WTC11 (cell line): ENCODE data around the gene FNDC3B. TPM values are rescaled to one million over a fixed set of nuclear protein-coding genes. Genes with fewer than 3 reads are reported as not detected.

Experiments
- ATAC-seq: fragments of 200-7000 bp; cut with Tn5 transposase; 2 replicates; pipeline ENCODE4 v1.10.0; 2021; ENCODE audit warnings: mild to moderate bottlenecking, moderate library complexity
- CTCF ChIA-PET: fragments of 300-600 bp; sonication (Branson Sonifier 250); formaldehyde crosslinking; loops from one replicate; lab custom pipeline; 2021; ENCODE audit warnings: antibody characterized with exemption; lab: Charles Lee
- POLR2A ChIA-PET: fragments of 350-600 bp; sonication (Branson Sonifier 250); formaldehyde crosslinking; loops from one replicate; lab custom pipeline; 2021; ENCODE audit warnings: antibody characterized with exemption; lab: Charles Lee
- DNase-seq: peaks from one replicate; pipeline ENCODE4 v3.0.0; 2021; ENCODE audit warnings: low spot score
- H3K27ac Mint-ChIP-seq: 2 replicates; pipeline ENCODE4 v1.8.0; 2021; ENCODE audit warnings: mixed read lengths
- H3K27me3 Mint-ChIP-seq: 2 replicates; pipeline ENCODE4 v1.8.0; 2021; ENCODE audit warnings: low read depth, mild to moderate bottlenecking, moderate library complexity, mixed read lengths
- H3K36me3 Mint-ChIP-seq: 2 replicates; pipeline ENCODE4 v1.8.0; 2021; ENCODE audit warnings: mixed read lengths
- H3K4me1 Mint-ChIP-seq: 2 replicates; pipeline ENCODE4 v1.8.0; 2022; ENCODE audit warnings: mixed read lengths
- H3K4me3 Mint-ChIP-seq: 2 replicates; pipeline ENCODE4 v1.8.0; 2021; ENCODE audit warnings: mild to moderate bottlenecking, moderate library complexity, mixed read lengths
- H3K9me3 Mint-ChIP-seq: 2 replicates; pipeline ENCODE4 v1.8.0; 2021; ENCODE audit warnings: mixed read lengths
- AR ChIP-seq: fragments of 250-450 bp; sonication (Bioruptor Pico); IDR thresholded peaks from 2 replicates; pipeline ENCODE4 v1.9.0; 2021; ENCODE audit warnings: mild to moderate bottlenecking
- ARID4B ChIP-seq: sonication (generic); formaldehyde crosslinking; IDR thresholded peaks from 2 replicates; pipeline ENCODE4 v1.8.0; 2023; ENCODE audit warnings: missing genetic modification reagents, mild to moderate bottlenecking, borderline replicate concordance
- CDX4 ChIP-seq: fragments of 250-450 bp; sonication (Bioruptor Pico); IDR thresholded peaks from 2 replicates; pipeline ENCODE4 v1.9.0; 2021; ENCODE audit warnings: moderate library complexity, mild to moderate bottlenecking, inconsistent platforms, borderline replicate concordance
- E2F4 ChIP-seq: sonication (generic); formaldehyde crosslinking; IDR thresholded peaks from 2 replicates; pipeline ENCODE4 v1.8.1; 2022; ENCODE audit warnings: low read depth, mild to moderate bottlenecking, moderate library complexity, missing genetic modification reagents, borderline replicate concordance
- ERG ChIP-seq: fragments of 250-450 bp; sonication (Bioruptor Pico); IDR thresholded peaks from 2 replicates; pipeline ENCODE4 v1.8.0; 2021; ENCODE audit warnings: mild to moderate bottlenecking
- FOXJ3 ChIP-seq: sonication (generic); formaldehyde crosslinking; IDR thresholded peaks from 2 replicates; pipeline ENCODE4 v1.9.0; 2021; ENCODE audit warnings: missing genetic modification reagents, mild to moderate bottlenecking, borderline replicate concordance
- GRHL2 ChIP-seq: fragments of 250-450 bp; sonication (Bioruptor Pico); IDR thresholded peaks from 2 replicates; pipeline ENCODE4 v1.8.0; 2022; ENCODE audit warnings: mild to moderate bottlenecking, moderate library complexity; ENCODE audit not compliant: insufficient replicate concordance, severe bottlenecking
- RORB ChIP-seq: fragments of 250-450 bp; sonication (Bioruptor Pico); IDR thresholded peaks from 2 replicates; pipeline ENCODE4 v1.9.0; 2021; ENCODE audit warnings: mild to moderate bottlenecking
- TEAD4 ChIP-seq: sonication (generic); formaldehyde crosslinking; IDR thresholded peaks from 2 replicates; pipeline ENCODE4 v1.8.0; 2022; ENCODE audit warnings: mild to moderate bottlenecking, missing genetic modification reagents
- TP53 ChIP-seq: sonication (generic); formaldehyde crosslinking; IDR thresholded peaks from 2 replicates; pipeline ENCODE4 v1.8.1; 2023; ENCODE audit warnings: mild to moderate bottlenecking, missing genetic modification reagents
- ZNF121 ChIP-seq: sonication (generic); formaldehyde crosslinking; IDR thresholded peaks from 2 replicates; pipeline ENCODE4 v1.8.0; 2023; ENCODE audit warnings: missing genetic modification reagents
- ZNF281 ChIP-seq: sonication (generic); formaldehyde crosslinking; IDR thresholded peaks from 2 replicates; pipeline ENCODE4 v1.8.0; 2023; ENCODE audit warnings: mild to moderate bottlenecking, missing genetic modification reagents
- total RNA-seq: library from RNA; stranded (reverse); gene quantifications from 3 replicates; pipeline ENCODE4 v1.2.3, GENCODE V29; 2021

FNDC3B gene
- total RNA-seq, 1 experiment from 2014 or later, result 42.8 TPM

GRCh38 chr3:172347895-172348679, 308.7 kb downstream of the FNDC3B start:
- TF ChIP-seq E2F4 (CRISPR knock-in tag), result no peak
- no peak for TF ChIP-seq ZNF121
- no peak for TF ChIP-seq TEAD4 (CRISPR knock-in tag)
- no peak for TF ChIP-seq ARID4B (CRISPR knock-in tag)
- no peak for TF ChIP-seq FOXJ3 (CRISPR knock-in tag)
- no peak for TF ChIP-seq CDX4 (CRISPR knock-in tag)
- TF ChIP-seq RORB (CRISPR knock-in tag), result no peak
- TF ChIP-seq AR (CRISPR knock-in tag), result no peak
- no peak for TF ChIP-seq TP53 (CRISPR knock-in tag)
- ATAC-seq (no peak), DNase-seq (no peak)
- H3K27me3 Mint-ChIP-seq, result no peaks in the 10 kb centered on the region
- ChIA-PET CTCF (no interaction called here), POLR2A (no interaction called here)
- H3K4me1 Mint-ChIP-seq, result no peaks in the 10 kb centered on the region
- H3K27ac Mint-ChIP-seq, result no peak overlapping the region
- no peaks in the 10 kb centered on the region for H3K9me3 Mint-ChIP-seq
- H3K4me3 Mint-ChIP-seq, result no peak overlapping the region
- H3K36me3 Mint-ChIP-seq, result peaks cover 59% of the 10 kb centered on the region

GRCh38 chr3:172351895-172352466, 312.6 kb downstream of the FNDC3B start:
- ATAC-seq, result no peak
- no peak overlapping the region for H3K27ac Mint-ChIP-seq
- H3K36me3 Mint-ChIP-seq, result peaks cover 50% of the 10 kb centered on the region
- ChIA-PET POLR2A (no interaction called here), CTCF (interaction anchor here (0.7 to 2.2 kb wide), 2 partner anchors 10 to 19 kb away, joined by 4 to 8 read pairs; no protein-coding TSS in a partner anchor)
- H3K4me3 Mint-ChIP-seq, result no peak overlapping the region
- H3K9me3 Mint-ChIP-seq, result no peaks in the 10 kb centered on the region
- DNase-seq, result no peak
- peaks cover 9% of the 10 kb centered on the region for H3K4me1 Mint-ChIP-seq
- no peaks in the 10 kb centered on the region for H3K27me3 Mint-ChIP-seq
- TF ChIP-seq GRHL2 (CRISPR knock-in tag) (no peak), ERG (no peak), ZNF281 (CRISPR knock-in tag) (no peak)
